GM12891 (cell line): ENCODE results near the gene MUC16.

Experiments
- POLR2A ChIP-seq: IDR thresholded peaks from 2 replicates; pipeline ENCODE4 v1.6.1; 2011; ENCODE audit warnings: low read depth, low read length, control low read depth
- POLR2AphosphoS5 ChIP-seq: IDR thresholded peaks from 2 replicates; pipeline ENCODE4 v1.6.1; 2011; ENCODE audit warnings: low read depth, low read length, control low read depth
- POU2F2 ChIP-seq: IDR thresholded peaks from 2 replicates; pipeline ENCODE4 v1.6.1; 2011; ENCODE audit warnings: low read depth, mild to moderate bottlenecking, control low read depth, low read length, moderate library complexity
- TAF1 ChIP-seq: IDR thresholded peaks from 2 replicates; pipeline ENCODE4 v1.6.1; 2011; ENCODE audit warnings: low read depth, low read length, control low read depth

DNA sequence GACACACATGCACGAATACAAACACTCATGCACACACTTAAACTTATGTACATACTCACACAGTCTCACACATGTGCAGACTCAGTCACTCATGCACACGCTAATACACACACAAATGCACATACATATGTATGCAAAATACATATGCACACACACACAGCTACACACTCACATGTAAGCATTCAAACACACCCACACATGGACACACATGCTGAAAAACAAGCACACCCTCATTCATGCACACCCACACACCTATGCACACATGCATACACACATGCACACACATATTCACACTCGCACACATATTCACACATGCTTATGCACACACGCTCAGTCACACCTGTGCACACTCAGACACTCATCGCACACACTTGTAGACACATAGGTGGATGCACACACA is 9.3 kb downstream of the MUC16 start:
- no peak for TF ChIP-seq POLR2AphosphoS5
- no peak for TF ChIP-seq POU2F2
- no peak for TF ChIP-seq POLR2A
- no peak for TF ChIP-seq TAF1
